Hematopoietic multipotent progenitor cell (in vitro differentiated cells): ENCODE data around the gene RIMBP2. TPM values are rescaled to one million over a fixed set of nuclear protein-coding genes. Genes with fewer than 3 reads are reported as not detected.

Experiments
- DNase-seq, 3 donors: peaks; one replicate each; pipeline ENCODE4 v3.0.0-alpha.2; 2011 to 2015; ENCODE audit warnings: low read depth in 2 of 3, low spot score in 2 of 3
- total RNA-seq: library from RNA; depleted of rRNA; stranded (reverse); fragments of >200 nt; gene quantifications from one replicate; pipeline ENCODE4 v1.2.3, GENCODE V29; 2012

Gene RIMBP2
- total RNA-seq, 1 donor = 0.27 TPM

DNA sequence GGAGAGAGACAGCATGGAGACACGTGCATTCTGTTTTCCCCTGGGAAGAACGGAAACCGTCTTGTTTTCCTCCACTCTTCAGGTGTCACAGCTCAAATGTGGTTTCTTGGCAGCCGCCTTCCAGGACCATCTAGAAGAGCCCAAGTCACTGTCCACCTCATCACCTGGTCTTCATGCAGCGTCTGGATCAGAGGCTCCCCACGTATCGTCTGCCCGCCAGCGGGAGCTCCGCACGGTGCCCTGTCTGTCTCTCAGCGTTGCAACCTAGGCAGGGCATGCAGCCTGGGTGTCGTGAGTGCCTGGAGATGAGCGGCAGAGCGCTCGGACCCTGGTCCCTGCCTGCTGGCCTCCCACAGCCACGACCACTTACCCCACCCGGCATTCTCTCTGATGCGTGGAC, 260.9 kb downstream of the RIMBP2 start:
- DNase-seq = no peak

DNA sequence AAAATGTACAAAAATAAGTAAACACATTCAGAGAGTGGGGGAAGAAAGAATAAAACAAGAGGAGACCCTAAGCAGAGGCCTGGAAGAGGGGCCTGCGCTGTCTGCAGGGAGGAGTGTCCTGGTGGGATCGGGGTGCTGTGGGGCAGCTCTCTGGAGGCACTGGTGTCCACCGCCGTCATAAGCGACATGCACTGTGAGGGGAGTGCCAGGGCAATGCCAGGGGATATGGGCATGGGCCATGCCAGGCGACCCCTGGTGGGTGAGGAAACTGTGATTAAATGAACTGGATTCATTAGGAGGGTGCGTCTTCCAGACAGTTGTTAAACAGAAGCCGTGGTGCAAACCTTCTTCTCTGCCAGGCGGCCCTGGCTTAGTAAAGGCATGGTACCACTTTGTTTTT, 261.8 kb downstream of the RIMBP2 start:
- no peak for DNase-seq

DNA sequence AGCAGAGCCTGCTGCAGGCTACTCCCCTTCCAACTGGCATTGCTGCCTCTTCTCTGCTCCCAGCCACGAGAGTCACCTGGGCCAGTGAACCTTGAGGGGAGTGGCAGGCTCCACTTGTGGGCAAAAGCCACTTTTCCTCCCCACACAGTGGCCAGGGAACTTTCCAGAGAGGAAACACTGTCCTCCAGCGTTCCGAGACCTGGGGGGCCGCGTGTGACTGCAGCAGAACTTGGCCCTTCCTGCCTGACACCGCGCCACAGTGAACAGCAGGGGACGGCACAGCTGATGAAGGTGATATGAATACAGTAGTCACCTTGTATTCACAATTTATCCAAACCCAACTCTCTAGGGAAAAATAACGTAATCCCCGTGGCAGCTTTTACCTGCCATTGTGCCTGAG, 263.6 kb downstream of the RIMBP2 start:
- DNase-seq = no peak

DNA sequence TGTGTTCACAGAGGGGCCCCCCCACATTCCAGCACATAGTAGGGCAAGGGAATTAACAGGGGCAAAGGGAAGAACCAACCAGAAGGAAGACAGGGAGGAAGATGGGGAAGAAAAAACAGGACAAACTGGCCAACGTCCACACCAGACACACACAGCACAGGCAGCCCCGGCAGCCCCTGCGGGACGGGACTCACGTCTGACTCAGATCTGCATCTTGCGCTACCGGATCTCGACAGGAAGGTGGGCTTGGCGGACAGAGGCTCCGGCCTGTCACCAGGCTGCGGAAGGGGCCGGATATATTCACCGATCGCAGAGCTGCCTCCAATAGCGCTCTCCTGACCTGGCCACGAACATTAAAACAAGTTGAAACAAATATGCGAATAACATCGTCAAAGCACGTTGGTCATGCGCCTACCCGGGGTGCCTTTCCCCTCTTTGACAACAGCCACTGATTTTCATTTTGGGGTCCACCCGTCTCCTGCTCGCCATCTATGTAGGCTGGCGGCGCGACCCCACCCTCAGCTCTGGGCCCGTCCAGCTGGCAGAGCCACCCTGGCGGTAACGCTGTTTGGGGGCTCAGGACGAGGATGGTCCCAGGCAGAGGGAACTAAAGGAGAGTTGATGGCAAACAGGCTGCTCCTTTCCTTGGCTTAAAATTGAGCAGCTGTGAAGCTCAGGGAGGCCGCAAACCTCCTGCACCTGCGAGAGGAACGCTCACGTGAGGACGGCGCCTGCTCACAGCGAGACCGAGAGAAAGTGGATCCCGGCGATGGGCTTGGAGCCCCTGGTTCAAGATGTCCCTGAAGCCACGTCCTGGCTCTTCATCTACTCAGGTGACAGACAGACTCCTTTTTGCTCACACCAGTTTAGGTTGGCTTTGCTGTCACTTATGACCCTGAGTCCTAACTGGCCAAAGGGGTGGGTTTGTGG, 264.8 kb downstream of the RIMBP2 start:
- no peak for DNase-seq

DNA sequence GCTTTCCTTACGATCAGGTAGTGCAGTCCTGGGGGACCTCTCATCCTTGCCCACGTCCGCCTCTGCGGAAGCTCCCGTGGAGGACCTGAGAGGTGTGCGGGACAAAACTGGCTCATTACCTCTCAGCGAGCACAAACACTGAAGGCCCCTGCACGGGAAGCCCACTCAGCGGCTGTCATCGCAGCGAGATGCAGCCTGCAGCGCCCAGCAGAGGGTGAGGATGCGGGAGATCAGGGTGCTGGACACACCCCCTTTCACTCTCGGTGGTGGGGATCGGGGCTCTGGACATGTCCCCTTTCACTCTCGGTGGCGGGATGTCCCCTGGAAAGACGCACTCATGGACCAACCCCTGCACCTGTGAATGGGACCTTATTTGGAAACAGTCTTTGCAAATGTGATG, 266.8 kb downstream of the RIMBP2 start:
- no peak for DNase-seq

DNA sequence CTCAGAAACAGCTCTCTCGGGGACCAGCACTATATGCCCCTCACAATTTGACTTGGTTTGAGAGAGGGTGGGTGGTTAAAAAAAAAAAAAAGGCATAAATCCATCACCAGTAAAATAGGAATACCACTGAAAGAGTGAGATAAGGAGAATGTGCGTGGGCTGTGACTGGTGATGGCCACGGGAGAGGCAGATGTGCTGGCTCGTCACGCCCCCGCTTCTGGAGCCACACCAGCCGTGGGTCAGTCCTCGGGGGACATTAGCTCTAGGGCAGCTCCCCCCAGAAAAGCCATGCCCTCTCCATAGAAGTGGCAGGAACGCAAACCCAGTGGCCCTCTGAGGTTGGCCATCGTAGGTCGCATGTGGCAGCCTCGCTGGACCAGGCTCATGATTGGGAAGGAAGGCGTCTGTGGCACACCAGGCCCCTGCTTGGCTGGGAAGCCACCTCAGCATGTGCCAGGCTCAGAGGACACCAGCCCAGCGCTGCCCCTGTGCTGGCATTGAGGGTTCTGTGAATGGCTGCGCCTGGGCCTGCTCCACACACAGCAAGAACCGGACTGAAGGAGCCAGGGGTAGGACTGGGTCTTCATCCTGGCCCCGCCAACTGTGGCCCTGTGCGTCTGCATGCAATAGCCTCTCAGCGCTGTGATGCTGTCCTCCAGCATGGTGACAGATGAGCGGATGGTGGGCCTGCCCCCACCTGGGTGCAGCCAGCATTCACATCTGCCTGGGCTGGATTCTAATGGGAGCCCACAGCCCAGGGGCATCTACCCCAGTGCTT, 267.9 kb downstream of the RIMBP2 start:
- DNase-seq = no peak

DNA sequence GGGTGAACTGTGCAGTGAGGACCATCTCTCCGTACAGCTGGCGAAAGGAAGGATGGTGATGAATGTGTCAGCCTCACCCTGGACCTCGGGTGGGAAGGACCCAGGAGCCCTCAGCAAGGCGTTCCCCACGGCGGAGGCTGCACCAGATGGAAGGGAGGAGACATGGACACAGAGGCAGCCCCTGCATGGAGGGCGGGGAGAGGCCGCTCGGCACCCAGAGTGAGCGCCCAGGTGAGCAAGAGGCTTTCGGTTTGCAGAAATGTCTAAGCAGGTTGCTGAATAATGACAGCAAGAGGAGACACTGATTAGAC, 268.5 kb downstream of the RIMBP2 start:
- DNase-seq = no peak

DNA sequence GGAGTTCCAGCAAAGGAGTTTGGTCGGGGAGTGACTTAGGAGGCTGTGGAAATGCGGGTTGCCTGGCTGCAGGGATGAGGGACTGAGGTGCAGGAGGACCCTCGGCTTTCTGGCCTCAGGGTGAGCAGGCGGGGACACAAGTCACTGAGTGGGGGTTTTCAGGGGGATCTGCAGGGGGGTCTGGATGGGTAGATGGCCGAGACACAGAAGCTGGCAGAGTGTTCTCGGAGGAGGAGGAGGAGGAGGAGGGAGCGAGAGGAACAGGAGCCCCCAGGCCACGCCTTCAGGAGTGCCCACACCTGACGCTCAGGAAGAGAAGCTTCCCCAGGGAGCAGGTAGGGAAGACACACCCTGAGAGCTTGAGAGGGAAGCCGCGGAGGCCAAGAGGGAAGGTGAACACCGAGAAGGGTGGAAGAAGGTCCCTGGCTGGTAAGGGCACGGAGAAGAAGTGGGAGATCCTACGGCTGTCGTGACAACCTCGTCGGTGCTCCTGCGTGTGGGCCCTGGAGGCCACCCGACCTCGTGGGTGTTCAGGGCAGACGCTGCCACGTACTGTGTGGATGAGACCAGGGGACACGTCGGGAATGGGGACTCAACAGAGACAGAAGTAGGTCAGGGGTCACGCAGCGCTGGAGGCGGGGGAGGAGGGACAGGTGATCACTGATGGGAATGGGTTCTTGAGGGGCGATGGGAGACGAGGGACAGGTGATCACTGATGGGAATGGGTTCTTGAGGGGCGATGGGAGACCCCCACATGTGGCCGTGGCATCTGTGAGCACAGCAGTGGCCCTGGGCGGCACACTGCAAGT, 269.0 kb downstream of the RIMBP2 start:
- no peak for DNase-seq

DNA sequence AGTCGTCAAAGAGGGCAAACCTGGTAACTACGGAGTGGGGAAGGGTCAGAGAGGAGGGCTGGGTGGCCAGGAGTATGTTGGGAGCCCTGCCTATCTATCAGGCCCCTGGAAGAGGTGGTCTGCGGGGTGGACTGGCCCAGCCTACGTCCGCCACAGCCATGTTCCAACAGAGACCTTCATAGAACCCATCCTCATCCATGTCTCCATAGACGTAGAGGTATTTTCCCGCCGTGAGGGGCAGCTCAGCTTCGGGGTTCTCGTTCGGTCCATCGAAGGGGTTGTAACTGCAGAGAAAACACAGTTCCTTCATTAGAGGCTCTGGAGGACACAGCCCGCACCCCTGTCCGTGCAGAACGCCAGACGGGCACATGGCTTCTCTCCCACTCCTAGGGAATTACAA, 271.1 kb downstream of the RIMBP2 start:
- no peak for DNase-seq

DNA sequence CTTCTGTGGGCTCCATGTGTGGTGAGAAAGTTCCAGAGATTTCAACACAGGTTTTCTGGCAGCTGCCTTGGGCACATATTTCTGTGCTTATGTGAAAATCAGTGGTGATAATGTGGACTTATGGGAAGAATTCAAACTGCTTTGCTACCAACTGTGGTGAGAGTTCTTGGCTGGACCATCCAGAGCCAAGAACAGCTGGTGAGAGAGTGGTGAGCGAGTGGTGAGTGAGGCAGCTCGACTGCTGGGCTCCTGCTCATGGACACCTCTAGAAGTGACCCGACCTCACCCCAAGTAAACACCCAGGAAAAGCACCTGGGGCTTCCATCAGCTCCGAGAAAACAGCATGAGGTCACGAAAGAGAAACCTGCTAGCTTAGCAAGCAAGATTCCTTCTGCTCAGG, 272.0 kb downstream of the RIMBP2 start:
- no peak for DNase-seq

DNA sequence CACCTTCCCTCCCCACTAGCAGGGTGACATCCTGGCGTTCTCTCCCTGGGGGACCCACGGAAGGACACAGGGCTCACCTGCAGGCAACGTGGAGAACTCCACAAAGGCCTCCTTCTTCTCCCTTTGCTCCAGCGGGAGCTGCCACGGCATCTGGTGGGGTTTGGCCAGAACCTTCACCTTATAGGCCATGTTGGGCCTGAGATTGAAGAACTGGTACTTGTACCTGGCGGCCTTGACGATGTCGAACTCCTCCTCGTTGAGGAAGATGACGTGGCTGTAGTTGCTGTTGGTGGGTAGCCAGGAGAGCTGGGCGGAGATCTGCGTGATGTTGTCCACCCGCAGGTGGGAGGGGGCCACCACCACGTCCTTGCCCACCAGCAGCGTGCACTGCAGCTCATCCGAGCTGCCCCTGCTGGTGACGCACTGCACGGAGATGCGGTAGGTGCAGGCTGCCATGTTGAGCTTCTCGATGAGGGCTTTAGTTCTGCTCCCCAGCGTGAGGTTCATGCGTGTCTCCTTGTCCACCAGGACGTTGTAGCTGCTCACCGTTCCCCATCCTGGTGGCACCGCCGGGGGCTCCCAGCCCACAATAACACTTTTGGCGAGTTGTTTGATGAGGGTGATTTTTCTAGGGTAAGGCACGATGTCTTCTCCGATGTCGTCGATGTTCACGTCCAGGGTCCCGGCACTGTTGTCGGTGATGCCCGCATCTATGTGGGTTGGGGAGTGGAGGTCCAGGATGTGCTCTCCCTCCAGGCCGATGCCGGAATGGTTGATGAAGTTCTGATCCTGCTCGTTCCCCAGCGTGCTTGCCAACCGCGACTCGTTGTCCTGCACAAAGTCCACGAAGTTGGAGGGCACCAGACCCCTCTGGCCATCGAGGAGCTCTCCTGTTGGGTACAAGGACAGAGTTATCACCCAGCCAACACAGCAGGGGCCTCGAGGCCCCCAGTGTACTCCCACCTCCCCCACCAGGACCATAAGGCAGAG, 274.0 kb downstream of the RIMBP2 start:
- DNase-seq = no peak

DNA sequence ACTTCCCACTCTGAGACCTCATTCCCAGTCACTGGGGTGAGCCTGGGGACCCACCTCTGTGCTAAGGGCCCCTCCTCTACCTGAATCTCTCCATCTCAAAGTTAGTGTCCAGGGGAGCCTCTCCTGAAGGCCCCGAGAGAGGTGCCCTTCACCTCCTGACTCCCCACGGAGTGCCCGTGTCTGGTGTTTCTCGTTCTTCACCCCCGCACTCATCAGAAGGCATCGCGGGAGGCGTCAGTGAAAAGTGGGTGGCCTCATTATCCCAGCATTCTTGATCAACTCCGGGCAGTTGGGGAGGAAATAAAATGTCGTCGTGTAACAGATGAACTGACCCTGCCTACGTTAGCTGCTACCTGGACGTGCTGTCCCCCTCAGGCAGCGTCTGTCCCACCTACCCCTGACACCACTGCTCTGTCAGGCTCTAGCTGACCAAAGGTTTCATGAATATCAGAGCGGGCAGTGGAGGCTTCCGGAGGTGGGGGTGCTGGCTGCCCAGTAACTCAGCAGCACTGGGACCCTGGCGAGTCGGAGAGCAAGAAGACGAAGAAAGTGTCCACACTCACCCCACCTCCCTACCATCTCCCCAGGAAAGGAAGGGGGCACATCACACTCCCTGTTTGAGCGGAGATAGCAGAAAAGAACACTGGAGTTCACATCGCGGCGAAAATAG, 275.6 kb downstream of the RIMBP2 start:
- no peak for DNase-seq

DNA sequence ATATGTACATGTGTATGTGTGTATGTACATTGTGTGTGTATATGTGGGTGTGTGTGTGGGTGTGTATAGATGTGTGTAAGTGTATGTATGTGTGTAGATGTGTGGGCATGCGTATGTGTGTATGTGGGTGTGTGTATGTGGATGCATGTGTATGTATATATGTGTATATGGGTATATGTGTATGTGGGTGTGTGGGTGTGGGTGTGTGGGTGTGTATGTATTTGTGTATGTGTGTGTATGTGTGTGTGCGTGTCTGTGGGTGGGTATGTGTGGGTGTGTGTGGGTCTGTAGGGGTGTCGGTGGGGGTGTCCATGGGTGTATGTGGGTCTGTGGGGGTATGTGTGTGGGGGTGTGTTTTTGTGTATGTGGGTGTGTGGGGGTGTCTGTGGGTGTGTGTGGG, 276.8 kb downstream of the RIMBP2 start:
- no peak for DNase-seq

DNA sequence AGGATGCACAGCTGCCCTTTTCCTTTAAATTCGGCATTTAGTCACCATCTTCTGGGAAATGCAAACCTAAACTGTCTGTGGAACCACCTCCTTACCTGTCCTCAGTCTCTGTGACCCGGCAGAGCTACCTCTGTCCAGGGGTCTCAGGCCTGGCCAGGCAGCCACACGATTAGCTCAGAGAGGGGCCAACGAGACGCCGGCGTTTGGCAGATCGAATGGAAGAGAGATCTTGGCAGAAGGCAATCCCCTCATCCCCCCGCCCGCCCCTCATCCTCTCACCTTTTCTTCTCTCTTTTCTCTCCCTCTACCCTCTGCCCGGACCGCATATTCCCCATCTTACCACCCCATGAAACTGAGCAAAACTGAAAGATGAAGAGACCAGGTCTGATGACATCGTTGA, 277.4 kb downstream of the RIMBP2 start:
- DNase-seq = no peak

DNA sequence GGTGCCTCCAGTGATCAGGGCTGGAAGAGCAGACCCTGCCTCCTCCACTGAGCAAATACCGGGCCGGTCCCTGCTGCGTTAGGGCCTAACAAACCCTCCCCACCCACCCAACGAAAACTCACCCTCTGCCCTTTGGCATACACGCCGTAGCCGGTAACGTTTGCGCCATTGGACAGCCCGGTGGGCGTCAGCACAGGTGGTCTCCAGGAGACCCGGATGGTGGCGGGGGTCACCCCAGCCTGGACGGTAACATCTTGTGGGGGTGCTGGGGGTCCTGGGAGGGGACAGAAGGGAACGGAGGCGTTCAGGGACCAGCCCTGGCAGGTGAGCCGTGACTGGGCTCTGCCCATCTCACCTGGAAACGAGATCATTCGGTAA, 277.9 kb downstream of the RIMBP2 start:
- no peak for DNase-seq

DNA sequence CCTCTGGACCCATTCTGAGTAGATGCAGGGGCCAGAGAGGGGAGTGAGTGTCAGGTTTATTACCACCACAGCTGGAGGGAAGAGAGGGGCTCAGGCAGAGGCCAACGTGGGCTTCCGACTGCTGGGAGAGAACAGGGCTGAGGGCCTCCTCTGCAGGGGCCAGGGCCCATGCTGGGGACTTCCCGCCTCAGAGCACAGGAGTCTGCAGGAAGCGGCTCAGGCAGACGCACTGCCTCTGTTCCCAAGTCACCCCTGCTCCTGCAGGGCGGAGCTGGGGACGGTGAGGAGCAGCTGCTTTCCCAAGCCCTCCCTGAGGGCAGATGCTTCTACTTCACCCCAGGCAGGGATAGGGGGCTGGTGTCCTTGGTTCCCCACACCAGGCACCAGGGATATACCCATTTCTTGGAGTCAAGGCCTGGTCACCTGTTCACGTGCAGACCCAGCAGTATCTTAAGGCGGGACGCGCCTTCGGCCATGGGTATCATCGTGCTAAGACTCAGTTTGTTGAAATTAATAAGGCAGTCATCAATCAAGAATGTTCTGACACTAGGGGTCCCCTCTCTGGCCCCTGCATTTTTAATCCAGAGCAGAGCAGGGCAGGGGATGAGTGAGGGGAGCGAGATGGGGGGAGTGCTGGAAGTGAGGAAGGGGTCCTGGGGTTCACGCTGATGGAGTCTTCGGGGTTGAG, 278.4 kb downstream of the RIMBP2 start:
- no peak for DNase-seq

DNA sequence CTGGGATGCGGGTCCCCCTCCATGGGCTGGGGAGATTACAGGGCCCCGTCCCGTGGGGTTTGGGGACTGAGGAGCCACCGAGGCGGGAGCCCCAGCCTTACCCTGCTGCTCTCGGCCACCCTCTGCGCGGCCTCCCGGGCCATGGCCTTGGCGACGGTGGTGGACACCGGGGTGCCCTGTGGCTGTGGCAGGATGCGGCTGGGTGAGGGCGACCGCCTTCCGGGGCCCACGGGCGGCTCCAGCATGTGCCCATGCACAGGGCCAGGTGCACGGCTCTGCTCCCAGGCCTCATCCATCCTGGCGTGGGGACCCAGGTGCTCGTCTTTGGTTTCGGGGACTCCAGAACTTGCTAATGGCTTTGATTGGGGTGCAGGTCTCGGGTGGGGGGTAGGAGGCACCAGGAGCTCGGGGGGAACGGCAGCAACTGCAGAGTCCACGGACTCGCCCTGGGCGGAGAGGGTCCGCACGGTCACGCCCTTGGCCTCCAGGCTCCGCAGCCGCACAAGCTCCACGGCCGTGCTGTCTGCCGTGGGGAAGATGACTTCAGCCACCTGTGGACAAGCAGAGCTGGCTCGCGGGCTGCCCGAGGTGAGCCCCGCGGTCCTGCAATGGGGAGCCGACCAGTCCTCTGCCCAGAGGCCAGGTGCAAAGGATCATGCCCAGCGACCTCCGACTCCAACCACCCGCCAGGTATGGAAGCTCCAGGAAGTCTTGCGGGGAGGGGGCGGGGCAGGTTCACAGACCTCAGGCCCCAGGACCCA, 279.2 kb downstream of the RIMBP2 start:
- no peak for DNase-seq

DNA sequence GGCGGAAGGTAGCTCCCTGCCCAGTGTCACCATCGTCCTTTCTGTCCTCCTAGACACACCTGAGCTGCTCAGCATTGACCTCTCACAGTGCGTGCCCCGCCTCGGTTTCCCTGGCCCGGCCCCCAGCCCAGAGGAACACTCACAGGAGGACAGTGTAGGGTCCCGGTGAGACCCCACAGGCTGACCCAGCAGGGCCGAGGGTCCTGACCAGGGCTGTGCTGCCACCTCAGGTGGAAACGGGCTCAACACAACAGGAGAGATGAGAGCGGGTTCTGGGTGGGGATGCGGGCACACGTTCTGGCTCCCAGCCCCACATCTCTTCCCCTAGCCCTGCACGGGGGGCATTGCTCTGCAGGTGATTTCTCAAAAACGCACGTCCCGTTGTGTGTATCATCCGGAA, 280.3 kb downstream of the RIMBP2 start:
- no peak for DNase-seq
